ENCODE data around the gene KIAA0319L.

KIAA0319L gene

GRCh38 chr1:35556484-35557117, 602 bp downstream of the KIAA0319L start:
- peaks cover 13% of the 10 kb centered on the region for H3K4me1 ChIP-seq (ENCODE audit: control insufficient read depth, insufficient read depth, low read length)
- H3K4me3 ChIP-seq (ENCODE audit: insufficient read depth, low read depth, low read length), result peak overlapping the region; percentile 91
- H3K9me3 ChIP-seq (ENCODE audit: control insufficient read depth, low read length), result no peaks in the 10 kb centered on the region
- H3K36me3 ChIP-seq (ENCODE audit: control insufficient read depth, insufficient read depth, low read length), result peaks cover 10% of the 10 kb centered on the region
- H3K27ac ChIP-seq (ENCODE audit: insufficient read depth, low read depth, low read length, poor library complexity, severe bottlenecking), result peak overlapping the region; percentile 90
- H3K27me3 ChIP-seq (ENCODE audit: control insufficient read depth, insufficient read depth, low read length, poor library complexity, severe bottlenecking), result no peaks in the 10 kb centered on the region
- WGBS, 2 experiments, result 5% methylated on average over 17 of the region's 17 CpGs

GRCh38 chr1:35555601-35556477, 1.4 kb downstream of the KIAA0319L start:
- no peaks in the 10 kb centered on the region for H3K27me3 ChIP-seq (ENCODE audit: control insufficient read depth, insufficient read depth, low read length, poor library complexity, severe bottlenecking)
- H3K27ac ChIP-seq (ENCODE audit: insufficient read depth, low read depth, low read length, poor library complexity, severe bottlenecking), result no peak overlapping the region
- H3K4me1 ChIP-seq (ENCODE audit: control insufficient read depth, insufficient read depth, low read length), result peaks cover 13% of the 10 kb centered on the region
- 70 to 72% methylated on average over 9 of the region's 10 CpGs for WGBS, 2 experiments
- H3K4me3 ChIP-seq (ENCODE audit: insufficient read depth, low read depth, low read length), result peak overlapping the region; percentile 91
- peaks cover 10% of the 10 kb centered on the region for H3K36me3 ChIP-seq (ENCODE audit: control insufficient read depth, insufficient read depth, low read length)
- H3K9me3 ChIP-seq (ENCODE audit: control insufficient read depth, low read length), result no peaks in the 10 kb centered on the region

- H3K36me3 ChIP-seq (ENCODE audit: control insufficient read depth, insufficient read depth, low read length), result peaks cover 10% of the 10 kb centered on the region
- no peak overlapping the region for H3K27ac ChIP-seq (ENCODE audit: insufficient read depth, low read depth, low read length, poor library complexity, severe bottlenecking)
- H3K9me3 ChIP-seq (ENCODE audit: control insufficient read depth, low read length), result no peaks in the 10 kb centered on the region
- no peak overlapping the region for H3K4me3 ChIP-seq (ENCODE audit: insufficient read depth, low read depth, low read length)
- 5 to 7% methylated on average over 2 to 3 of the region's 4 CpGs for WGBS, 2 experiments
- H3K4me1 ChIP-seq (ENCODE audit: control insufficient read depth, insufficient read depth, low read length), result peaks cover 13% of the 10 kb centered on the region
- no peaks in the 10 kb centered on the region for H3K27me3 ChIP-seq (ENCODE audit: control insufficient read depth, insufficient read depth, low read length, poor library complexity, severe bottlenecking)
These were observed 2.0 kb downstream of the KIAA0319L start for GRCh38 chr1:35555212-35555584.

DNA sequence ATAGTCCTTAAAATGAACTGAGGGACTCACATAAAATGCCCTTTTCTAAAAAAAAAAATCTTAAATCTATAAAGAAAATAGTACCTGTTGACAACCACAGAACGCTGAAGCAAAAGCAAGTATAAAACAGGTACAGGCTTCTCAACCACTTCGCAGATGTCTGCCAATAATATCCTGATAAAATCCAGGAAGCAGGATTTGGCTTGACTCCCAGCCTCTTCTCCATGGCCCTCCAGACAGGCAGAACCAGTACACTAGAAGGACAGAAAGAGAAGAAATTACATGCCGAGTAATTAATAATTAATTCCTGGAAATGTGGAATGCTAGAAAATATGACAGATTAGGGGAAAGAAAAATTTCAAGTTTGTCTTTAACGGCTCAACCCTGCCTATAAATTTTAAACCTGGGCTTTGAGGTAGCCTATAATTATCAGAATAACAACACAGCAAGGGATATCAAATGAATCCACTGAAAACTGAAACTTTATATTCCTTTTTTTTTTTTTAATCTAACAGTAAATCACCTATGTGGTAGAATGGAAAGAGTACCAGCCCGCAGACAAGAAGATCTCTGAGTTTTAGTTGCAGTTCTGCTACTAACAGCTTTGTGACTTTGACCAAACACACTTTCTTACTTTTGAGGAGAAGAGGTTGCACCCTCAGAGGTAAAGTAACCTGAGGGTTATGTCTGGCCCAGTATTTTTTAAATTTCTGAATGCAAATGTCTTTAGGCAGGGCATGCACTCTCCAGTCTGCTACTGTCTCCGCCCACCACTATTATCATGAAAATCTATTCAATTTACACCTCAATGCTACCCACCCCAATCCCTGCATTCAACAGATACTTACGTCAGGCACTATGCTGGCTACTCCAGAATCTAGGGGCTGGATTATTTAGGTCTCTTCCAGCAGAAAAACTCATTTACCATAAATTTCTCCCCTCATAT, 2.7 kb downstream of the KIAA0319L start:
- no peak overlapping the region for H3K4me3 ChIP-seq (ENCODE audit: insufficient read depth, low read depth, low read length)
- WGBS, 2 experiments, result 33 to 34% methylated on average over 7 of the region's 7 CpGs
- H3K9me3 ChIP-seq (ENCODE audit: control insufficient read depth, low read length), result no peaks in the 10 kb centered on the region
- H3K27me3 ChIP-seq (ENCODE audit: control insufficient read depth, insufficient read depth, low read length, poor library complexity, severe bottlenecking), result no peaks in the 10 kb centered on the region
- H3K4me1 ChIP-seq (ENCODE audit: control insufficient read depth, insufficient read depth, low read length), result peaks cover 13% of the 10 kb centered on the region
- peaks cover 10% of the 10 kb centered on the region for H3K36me3 ChIP-seq (ENCODE audit: control insufficient read depth, insufficient read depth, low read length)
- H3K27ac ChIP-seq (ENCODE audit: insufficient read depth, low read depth, low read length, poor library complexity, severe bottlenecking), result no peak overlapping the region

- H3K4me3 ChIP-seq (ENCODE audit: insufficient read depth, low read depth, low read length), result no peak overlapping the region
- peaks cover 13% of the 10 kb centered on the region for H3K4me1 ChIP-seq (ENCODE audit: control insufficient read depth, insufficient read depth, low read length)
- H3K9me3 ChIP-seq (ENCODE audit: control insufficient read depth, low read length), result no peaks in the 10 kb centered on the region
- H3K27ac ChIP-seq (ENCODE audit: insufficient read depth, low read depth, low read length, poor library complexity, severe bottlenecking), result no peak overlapping the region
- peaks cover 10% of the 10 kb centered on the region for H3K36me3 ChIP-seq (ENCODE audit: control insufficient read depth, insufficient read depth, low read length)
- WGBS, 2 experiments, result 62 to 81% methylated on average over 2 of the region's 2 CpGs
- no peaks in the 10 kb centered on the region for H3K27me3 ChIP-seq (ENCODE audit: control insufficient read depth, insufficient read depth, low read length, poor library complexity, severe bottlenecking)
These were observed 3.4 kb downstream of the KIAA0319L start for GRCh38 chr1:35553851-35554250.

- Histone ChIP-seq H3K4me3 (ENCODE audit: insufficient read depth, low read depth, low read length) (no peak overlapping the region), H3K9me3 (ENCODE audit: control insufficient read depth, low read length) (no peaks in the 10 kb centered on the region), H3K27ac (ENCODE audit: insufficient read depth, low read depth, low read length, poor library complexity, severe bottlenecking) (no peak overlapping the region), H3K27me3 (ENCODE audit: control insufficient read depth, insufficient read depth, low read length, poor library complexity, severe bottlenecking) (no peaks in the 10 kb centered on the region), H3K4me1 (ENCODE audit: control insufficient read depth, insufficient read depth, low read length) (no peaks in the 10 kb centered on the region), H3K36me3 (ENCODE audit: control insufficient read depth, insufficient read depth, low read length) (peaks cover 6% of the 10 kb centered on the region)
- WGBS, 2 experiments, result 92 to 100% methylated on average over 1 of the region's 1 CpG
These were observed 10.6 kb downstream of the KIAA0319L start for GRCh38 chr1:35546614-35547013.

GRCh38 chr1:35544976-35545375, 12.2 kb downstream of the KIAA0319L start:
- Histone ChIP-seq H3K4me1 (ENCODE audit: control insufficient read depth, insufficient read depth, low read length) (peaks cover 2% of the 10 kb centered on the region), H3K4me3 (ENCODE audit: insufficient read depth, low read depth, low read length) (no peak overlapping the region), H3K27me3 (ENCODE audit: control insufficient read depth, insufficient read depth, low read length, poor library complexity, severe bottlenecking) (no peaks in the 10 kb centered on the region), H3K27ac (ENCODE audit: insufficient read depth, low read depth, low read length, poor library complexity, severe bottlenecking) (no peak overlapping the region), H3K36me3 (ENCODE audit: control insufficient read depth, insufficient read depth, low read length) (peaks cover 6% of the 10 kb centered on the region), H3K9me3 (ENCODE audit: control insufficient read depth, low read length) (no peaks in the 10 kb centered on the region)
- 53 to 59% methylated on average over 3 of the region's 3 CpGs for WGBS, 2 experiments

DNA sequence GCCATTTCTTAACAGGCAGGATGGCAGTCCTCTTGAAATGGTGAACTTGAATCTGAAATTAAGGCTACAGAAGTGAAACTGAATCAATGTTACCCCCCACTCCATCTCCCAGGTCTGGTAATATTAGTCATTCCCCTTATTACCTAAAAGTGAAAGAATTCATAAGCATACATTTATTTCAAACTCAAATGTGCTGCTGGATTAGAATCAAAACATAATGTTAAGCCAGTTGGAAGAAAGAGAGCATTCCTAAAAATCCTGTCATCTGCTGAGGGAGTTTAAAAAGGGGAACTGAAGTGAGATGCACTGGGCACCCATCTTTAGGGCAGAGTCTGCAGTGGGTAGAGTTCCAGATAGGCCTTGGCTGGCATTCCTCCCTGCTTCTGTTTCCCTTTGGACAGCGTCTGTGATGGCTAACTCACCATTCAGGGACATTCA, 17.4 kb downstream of the KIAA0319L start:
- WGBS, 2 experiments, result 93 to 100% methylated on average over 1 of the region's 1 CpG
- no peak overlapping the region for H3K4me3 ChIP-seq (ENCODE audit: insufficient read depth, low read depth, low read length)
- H3K9me3 ChIP-seq (ENCODE audit: control insufficient read depth, low read length), result no peaks in the 10 kb centered on the region
- peaks cover 20% of the 10 kb centered on the region for H3K4me1 ChIP-seq (ENCODE audit: control insufficient read depth, insufficient read depth, low read length)
- no peaks in the 10 kb centered on the region for H3K36me3 ChIP-seq (ENCODE audit: control insufficient read depth, insufficient read depth, low read length)
- no peaks in the 10 kb centered on the region for H3K27me3 ChIP-seq (ENCODE audit: control insufficient read depth, insufficient read depth, low read length, poor library complexity, severe bottlenecking)
- H3K27ac ChIP-seq (ENCODE audit: insufficient read depth, low read depth, low read length, poor library complexity, severe bottlenecking), result no peak overlapping the region

- H3K27ac ChIP-seq (ENCODE audit: insufficient read depth, low read depth, low read length, poor library complexity, severe bottlenecking), result no peak overlapping the region
- H3K36me3 ChIP-seq (ENCODE audit: control insufficient read depth, insufficient read depth, low read length), result no peaks in the 10 kb centered on the region
- 79 to 80% methylated on average over 6 of the region's 6 CpGs for WGBS, 2 experiments
- no peak overlapping the region for H3K4me3 ChIP-seq (ENCODE audit: insufficient read depth, low read depth, low read length)
- no peaks in the 10 kb centered on the region for H3K27me3 ChIP-seq (ENCODE audit: control insufficient read depth, insufficient read depth, low read length, poor library complexity, severe bottlenecking)
- H3K4me1 ChIP-seq (ENCODE audit: control insufficient read depth, insufficient read depth, low read length), result peaks cover 20% of the 10 kb centered on the region
- no peaks in the 10 kb centered on the region for H3K9me3 ChIP-seq (ENCODE audit: control insufficient read depth, low read length)
These were observed 18.0 kb downstream of the KIAA0319L start for GRCh38 chr1:35539073-35539823.
